Measurements from ENCODE around the gene PLCG2.
A peak's percentile ranks its signal among the peaks of the same experiment; 100 is the strongest.

Gene PLCG2

GRCh38 chr16:81817789-81818567, 38.9 kb downstream of the PLCG2 start:
- DNase-seq, result peak; percentile 65 to 67

GRCh38 chr16:81818568-81818896, 39.4 kb downstream of the PLCG2 start:
- no peak for DNase-seq

GRCh38 chr16:81818905-81819304, 39.8 kb downstream of the PLCG2 start:
- DNase-seq, result no peak

GRCh38 chr16:81821436-81822128, 42.5 kb downstream of the PLCG2 start:
- peak; percentile 37 to 49 for DNase-seq

GRCh38 chr16:81823111-81823510, 44.0 kb downstream of the PLCG2 start:
- peak; percentile 69 to 81 for DNase-seq

GRCh38 chr16:81823734-81824133, 44.6 kb downstream of the PLCG2 start:
- no peak for DNase-seq

GRCh38 chr16:81826523-81826922, 47.4 kb downstream of the PLCG2 start:
- no peak for DNase-seq

GRCh38 chr16:81830845-81831540, 51.9 kb downstream of the PLCG2 start:
- DNase-seq, result no peak

- DNase-seq, result peak; percentile 97
Observed at GRCh38 chr16:81831722-81832126, 52.6 kb downstream of the PLCG2 start.

GRCh38 chr16:81832801-81833547, 53.9 kb downstream of the PLCG2 start:
- DNase-seq, result peak in 1 of 2 experiments; percentile 7

GRCh38 chr16:81833751-81834150, 54.7 kb downstream of the PLCG2 start:
- DNase-seq, result no peak

GRCh38 chr16:81834868-81835267, 55.8 kb downstream of the PLCG2 start:
- DNase-seq, result no peak

GRCh38 chr16:81836279-81837054, 57.4 kb downstream of the PLCG2 start:
- DNase-seq, result no peak

- DNase-seq, result peak; percentile 65
Observed at GRCh38 chr16:81837312-81837751, 58.2 kb downstream of the PLCG2 start.

GRCh38 chr16:81838794-81839193, 59.7 kb downstream of the PLCG2 start:
- peak; percentile 23 to 33 for DNase-seq

GRCh38 chr16:81841722-81842121, 62.6 kb downstream of the PLCG2 start:
- no peak for DNase-seq

GRCh38 chr16:81842564-81843242, 63.6 kb downstream of the PLCG2 start:
- DNase-seq, result peak; percentile 47 to 63

GRCh38 chr16:81843243-81843582, 64.1 kb downstream of the PLCG2 start:
- DNase-seq, result no peak

- no peak for DNase-seq
Observed at GRCh38 chr16:81843683-81844082, 64.6 kb downstream of the PLCG2 start.

- DNase-seq, result no peak
Observed at GRCh38 chr16:81846105-81846504, 67.0 kb downstream of the PLCG2 start.

GRCh38 chr16:81848306-81848853, 69.3 kb downstream of the PLCG2 start:
- DNase-seq, result peak; percentile 36 to 54
